Medulla oblongata (tissue), 1 donor: Measurements from ENCODE around the gene DNAJB6.
A peak's percentile ranks its signal among the peaks of the same experiment; 100 is the strongest.

Experiments used
- DNase-seq: peaks from one replicate; pipeline ENCODE4 v3.0.0-alpha.2; 2015; ENCODE audit errors: extremely low spot score

DNAJB6 gene

GRCh38 chr7:157428554-157428945, 91.7 kb downstream of the DNAJB6 start:
- no peak for DNase-seq

- no peak for DNase-seq
Measured at GRCh38 chr7:157429001-157429679, 92.3 kb downstream of the DNAJB6 start.

- DNase-seq: no peak
Measured at GRCh38 chr7:157429680-157430224, 92.9 kb downstream of the DNAJB6 start.

GRCh38 chr7:157430721-157431120, 93.9 kb downstream of the DNAJB6 start:
- no peak for DNase-seq

- DNase-seq: no peak
Measured at GRCh38 chr7:157431173-157431950, 94.6 kb downstream of the DNAJB6 start.

GRCh38 chr7:157431951-157432540, 95.2 kb downstream of the DNAJB6 start:
- DNase-seq: no peak

GRCh38 chr7:157432541-157432956, 95.7 kb downstream of the DNAJB6 start:
- DNase-seq: no peak

GRCh38 chr7:157432957-157433576, 96.3 kb downstream of the DNAJB6 start:
- peak; percentile 43 for DNase-seq

GRCh38 chr7:157433628-157434027, 96.8 kb downstream of the DNAJB6 start:
- no peak for DNase-seq

- DNase-seq: no peak
Measured at GRCh38 chr7:157434231-157434630, 97.4 kb downstream of the DNAJB6 start.

- DNase-seq: no peak
Measured at GRCh38 chr7:157434701-157435100, 97.9 kb downstream of the DNAJB6 start.

- DNase-seq: no peak
Measured at GRCh38 chr7:157436076-157436475, 99.3 kb downstream of the DNAJB6 start.

- DNase-seq: no peak
Measured at GRCh38 chr7:157436763-157437480, 100.1 kb downstream of the DNAJB6 start.

GRCh38 chr7:157437519-157438061, 100.8 kb downstream of the DNAJB6 start:
- DNase-seq: no peak

- DNase-seq: no peak
Measured at GRCh38 chr7:157438121-157439025, 101.6 kb downstream of the DNAJB6 start.

- no peak for DNase-seq
Measured at GRCh38 chr7:157439149-157439548, 102.3 kb downstream of the DNAJB6 start.

- no peak for DNase-seq
Measured at GRCh38 chr7:157439761-157440160, 103.0 kb downstream of the DNAJB6 start.

- DNase-seq: no peak
Measured at GRCh38 chr7:157440346-157441022, 103.7 kb downstream of the DNAJB6 start.

GRCh38 chr7:157441023-157441399, 104.2 kb downstream of the DNAJB6 start:
- no peak for DNase-seq

GRCh38 chr7:157442456-157442855, 105.7 kb downstream of the DNAJB6 start:
- DNase-seq: no peak
